GM12878 (cell line): ENCODE data around the gene NRXN3. TPM values are rescaled to one million over a fixed set of nuclear protein-coding genes. Genes with fewer than 3 reads are reported as not detected.

Experiments
- ATAC-seq: fragments of 200-7000 bp; cut with Tn5 transposase; 3 replicates; pipeline ENCODE4 v1.9.1; 2020; ENCODE audit warnings: mild to moderate bottlenecking, moderate library complexity
- BruUV-seq: library from RNA; stranded (reverse); fragments of 400-500 nt; replicated peaks from 2 replicates; lab custom pipeline; 2021; lab: Mats Ljungman, UMichigan
- CTCF ChIA-PET: fragments of 300-600 bp; sonication (Branson Sonifier 250); formaldehyde crosslinking; extraction: SDS; loops from one replicate; lab custom pipeline; 2021; ENCODE audit warnings: inconsistent platforms; lab: Yijun Ruan, JAX
- POLR2A ChIA-PET: fragments of 350-600 bp; formaldehyde crosslinking; extraction: SDS; loops from one replicate; lab custom pipeline; 2021; ENCODE audit warnings: inconsistent platforms; lab: Charles Lee
- RAD21 ChIA-PET: fragments of 300-600 bp; sonication (Branson Sonifier 250); formaldehyde crosslinking; loops from one replicate; lab custom pipeline; 2023; ENCODE audit warnings: antibody characterized with exemption; ENCODE audit not compliant: unreplicated experiment; lab: Charles Lee
- SMC1A ChIA-PET: fragments of 300-600 bp; sonication (Branson Sonifier 250); formaldehyde crosslinking; loops from one replicate; lab custom pipeline; 2023; ENCODE audit not compliant: unreplicated experiment, uncharacterized antibody; lab: Charles Lee
- DNase-seq: peaks from one replicate; pipeline ENCODE4 v3.0.0-alpha.2; 2011; ENCODE audit warnings: low read depth, low spot score
- FAIRE-seq: peaks from 3 replicates; lab custom pipeline; 2011; peaks lifted over from hg19 to GRCh38; lab: Jason Lieb, UNC
- H2AFZ ChIP-seq: 2 replicates; pipeline ENCODE4 v1.6.0; 2011; ENCODE audit warnings: low read depth, low read length, control low read depth; ENCODE audit not compliant: control insufficient read depth
- H3K27ac ChIP-seq: 2 replicates; pipeline ENCODE4 v1.5.1; 2011; ENCODE audit warnings: control low read depth; ENCODE audit not compliant: control insufficient read depth, insufficient read depth
- H3K27me3 ChIP-seq, 2 experiments: replicated peaks in 1 of 2; 2 replicates each; pipeline versions ENCODE4 v1.6.0 to v1.6.1; 2011; ENCODE audit warnings: low read length in 1 of 2; ENCODE audit not compliant: control insufficient read depth in 2 of 2, insufficient read depth in 2 of 2
- H3K36me3 ChIP-seq, 2 experiments: 2 replicates each; pipeline ENCODE4 v1.5.1; 2011; ENCODE audit warnings: low read length in 1 of 2; ENCODE audit not compliant: control insufficient read depth in 2 of 2, insufficient read depth in 2 of 2
- H3K4me1 ChIP-seq: 2 replicates; pipeline ENCODE4 v1.6.1; 2011; ENCODE audit warnings: mild to moderate bottlenecking, low read length, moderate library complexity, mixed read lengths; ENCODE audit not compliant: control insufficient read depth, insufficient read depth
- H3K4me2 ChIP-seq: 2 replicates; pipeline ENCODE4 v1.6.0; 2011; ENCODE audit warnings: control low read depth; ENCODE audit not compliant: control insufficient read depth, insufficient read depth
- H3K4me3 ChIP-seq: fragments of 200-600 bp; sonication (generic); 2 replicates; pipeline ENCODE4 v1.5.1; 2016
- H3K79me2 ChIP-seq: 2 replicates; pipeline ENCODE4 v1.6.0; 2011; ENCODE audit warnings: low read length; ENCODE audit not compliant: control insufficient read depth, insufficient read depth
- H3K9ac ChIP-seq: 2 replicates; pipeline ENCODE4 v1.8.0; 2011; ENCODE audit warnings: low read length, control low read depth, mixed read lengths; ENCODE audit not compliant: control insufficient read depth, insufficient read depth
- H3K9me3 ChIP-seq: replicated peaks from 3 replicates; pipeline ENCODE4 v1.5.1; 2011; ENCODE audit warnings: mild to moderate bottlenecking, low read length; ENCODE audit not compliant: control insufficient read depth, insufficient read depth
- H4K20me1 ChIP-seq: 2 replicates; pipeline ENCODE4 v1.6.0; 2011; ENCODE audit not compliant: control insufficient read depth, insufficient read depth
- CHD1 ChIP-seq: IDR thresholded peaks from 2 replicates; pipeline ENCODE4 v1.6.1; 2012; ENCODE audit warnings: low read depth, low read length, improper control_type of control experiment
- CHD2 ChIP-seq: IDR thresholded peaks from 2 replicates; pipeline ENCODE4 v1.6.1; 2011; ENCODE audit warnings: low read depth, low read length, improper control_type of control experiment, borderline replicate concordance
- CHD4 ChIP-seq: fragments of 200-600 bp; sonication (generic); IDR thresholded peaks from 2 replicates; pipeline ENCODE4 v1.6.1; 2016; ENCODE audit warnings: mild to moderate bottlenecking
- FOXK2 ChIP-seq: fragments of 450-650 bp; IDR thresholded peaks from 2 replicates; pipeline ENCODE4 v1.6.1; 2017; ENCODE audit warnings: mild to moderate bottlenecking, moderate library complexity
- NBN ChIP-seq: fragments of 450-650 bp; IDR thresholded peaks from 2 replicates; pipeline ENCODE4 v1.6.1; 2016
- RELA ChIP-seq: fragments of 450-650 bp; IDR thresholded peaks from 2 replicates; pipeline ENCODE4 v1.8.0; 2014; ENCODE audit warnings: borderline replicate concordance; ENCODE audit not compliant: partially characterized antibody
- RUNX3 ChIP-seq: IDR thresholded peaks from 2 replicates; pipeline ENCODE4 v1.6.1; 2012; ENCODE audit warnings: low read length, inconsistent platforms
- SMAD5 ChIP-seq: IDR thresholded peaks from 2 replicates; pipeline ENCODE4 v1.6.1; 2016; ENCODE audit warnings: antibody characterized with exemption, low read depth
- ZBED1 ChIP-seq: IDR thresholded peaks from 2 replicates; pipeline ENCODE4 v1.6.1; 2016; ENCODE audit warnings: borderline replicate concordance
- ZNF274 ChIP-seq: IDR thresholded peaks from one replicate; pipeline ENCODE4 v1.8.0; 2011; ENCODE audit not compliant: insufficient read length, insufficient read depth
- ZZZ3 ChIP-seq: IDR thresholded peaks from 2 replicates; pipeline ENCODE4 v1.6.1; 2011; ENCODE audit warnings: low read depth; ENCODE audit not compliant: control insufficient read depth, insufficient read length
- WGBS: methylation state at CpG from one replicate; pipeline ENCODE4 v1.1.6; 2016; ENCODE audit warnings: low lambda C conversion rate; ENCODE audit not compliant: insufficient replicate concordance, insufficient coverage; ENCODE audit errors: missing lambda C conversion rate; 5-methylcytosine and 5-hydroxymethylcytosine counted together
- in situ Hi-C: fragments of 300-500 bp; cut with MboI; formaldehyde crosslinking; loops from 9 replicates; pipeline ENCODE4 v1.14.3; 2018; ENCODE audit warnings: mixed read lengths
- intact Hi-C: fragments of 100-400 bp; cut with micrococcal nuclease; formaldehyde crosslinking; loops from one replicate; pipeline ENCODE4 v1.14.2; 2022; ENCODE audit not compliant: unreplicated experiment
- polyA plus RNA-seq, 11 experiments: library from polyadenylated mRNA; depleted of rRNA in 4 of 11; unstranded in 6 of 11; stranded (reverse) in 5 of 11; fragments of >200 nt; fragmentation: Nextera tagmentation in 4 of 11; fragmentation: Illumina TruSeq in 1 of 11; extraction: Ambion mirVana in 4 of 11; extraction: Trizol in 1 of 11; gene quantifications; 1 replicate in 1 of 11; 2 replicates in 10 of 11; pipeline versions ENCODE4 v1.2.1 to v1.2.3, GENCODE V29; 2011 to 2016; ENCODE audit warnings: inconsistent platforms in 2 of 11, missing spikeins in 2 of 11, low read depth in 1 of 11
- total RNA-seq, 4 experiments: library from RNA; depleted of rRNA in 3 of 4; stranded (reverse); fragments of >200 nt in 3 of 4; fragmentation: Illumina TruSeq in 1 of 4; extraction: Trizol in 1 of 4; gene quantifications; 2 replicates each; pipeline versions ENCODE4 v1.2.1 to v1.2.3, GENCODE V29; 2013 to 2021
- TF ChIP-seq, protein P1 (sequence below): fragments of 450-650 bp; IDR thresholded peaks from 2 replicates; pipeline ENCODE4 v1.6.1; 2017; ENCODE audit warnings: antibody characterized with exemption, mild to moderate bottlenecking, moderate library complexity
- TF ChIP-seq, protein P2 (sequence below): IDR thresholded peaks from 2 replicates; pipeline ENCODE4 v1.6.1; 2012; ENCODE audit warnings: mild to moderate bottlenecking, low read depth, low read length

The NRXN3 gene
- total and polyA plus RNA-seq, 10 of the 15 experiments (the other 5 are each of a cell fraction or from before 2014, with no cell fraction given): 0.52 to 3.3 (median 1.4) TPM

DNA sequence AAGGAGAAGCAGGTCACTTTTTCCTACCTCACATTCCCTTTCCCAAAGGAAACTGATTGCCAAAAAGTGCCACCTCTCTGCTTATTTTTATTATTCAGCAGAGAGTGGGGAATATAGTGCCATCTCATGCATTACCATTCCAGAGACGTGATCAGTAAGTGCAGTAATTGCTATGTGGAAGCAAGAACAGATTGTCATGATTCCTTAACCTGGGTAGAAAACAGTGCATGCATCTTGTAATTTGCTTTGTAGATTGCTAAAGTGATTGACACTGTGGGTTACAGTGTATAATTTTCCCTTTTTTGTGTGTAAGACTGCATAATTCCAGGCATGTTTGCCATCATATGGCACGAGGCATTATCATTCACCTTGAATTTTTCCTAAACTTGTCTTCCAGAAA, 1708.6 kb downstream of the NRXN3 start:
- H2AFZ ChIP-seq: no peak overlapping the region
- no peaks in the 10 kb centered on the region for H3K36me3 ChIP-seq
- WGBS: 0% methylated on average over 2 of the region's 2 CpGs
- H3K4me3 ChIP-seq: no peak overlapping the region
- TF ChIP-seq NBN (no peak), SMAD5 (no peak)
- no peaks in the 10 kb centered on the region for H3K27me3 ChIP-seq
- RAD21 ChIA-PET: no interaction called here
- FAIRE-seq: no peak
- H3K27ac ChIP-seq: no peak overlapping the region
- SMC1A ChIA-PET: interaction anchor here (0.9 kb wide), 1 partner anchor 132 kb away, joined by 3 read pairs; no protein-coding TSS in a partner anchor
- in situ Hi-C loops: no loop called here
- no peaks in the 10 kb centered on the region for H3K9me3 ChIP-seq
- H4K20me1 ChIP-seq: no peaks in the 10 kb centered on the region
- ATAC-seq: no peak
- no peaks in the 10 kb centered on the region for H3K4me1 ChIP-seq
- H3K9ac ChIP-seq: no peak overlapping the region
- DNase-seq: no peak
- H3K79me2 ChIP-seq: no peaks in the 10 kb centered on the region
- no peak overlapping the region for H3K4me2 ChIP-seq
- no TSS peak for BruUV-seq
- CTCF ChIA-PET: no interaction called here
- intact Hi-C loops: no loop called here
- POLR2A ChIA-PET: no interaction called here

DNA sequence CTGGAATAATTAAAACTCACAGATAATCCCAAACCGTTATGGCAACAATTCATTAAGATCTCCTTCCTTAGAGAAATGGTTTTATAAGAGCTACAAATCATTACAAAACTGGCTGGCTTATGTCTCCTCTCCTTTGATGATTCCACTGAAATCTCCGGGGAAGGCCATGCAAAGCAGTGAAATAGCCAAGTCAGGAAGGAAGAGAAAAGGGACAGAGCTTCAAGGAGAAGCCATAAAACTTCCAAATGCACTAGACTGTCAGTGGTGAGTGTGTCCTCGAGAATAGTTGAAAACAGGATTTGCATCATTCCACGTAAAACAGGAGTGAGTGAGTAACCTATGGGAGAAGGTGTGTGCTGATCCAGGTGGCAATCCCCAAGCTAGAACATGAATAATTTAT, 1711.1 kb downstream of the NRXN3 start:
- Histone ChIP-seq H3K4me1 (no peaks in the 10 kb centered on the region), H2AFZ (no peak overlapping the region)
- intact Hi-C loops: no loop called here
- TF ChIP-seq ZBED1: no peak
- TF ChIP-seq CHD1: no peak
- TF ChIP-seq FOXK2: no peak
- no peak for TF ChIP-seq ZZZ3
- TF ChIP-seq RELA: no peak
- no peak for TF ChIP-seq CHD4
- TF ChIP-seq, protein P1, sequence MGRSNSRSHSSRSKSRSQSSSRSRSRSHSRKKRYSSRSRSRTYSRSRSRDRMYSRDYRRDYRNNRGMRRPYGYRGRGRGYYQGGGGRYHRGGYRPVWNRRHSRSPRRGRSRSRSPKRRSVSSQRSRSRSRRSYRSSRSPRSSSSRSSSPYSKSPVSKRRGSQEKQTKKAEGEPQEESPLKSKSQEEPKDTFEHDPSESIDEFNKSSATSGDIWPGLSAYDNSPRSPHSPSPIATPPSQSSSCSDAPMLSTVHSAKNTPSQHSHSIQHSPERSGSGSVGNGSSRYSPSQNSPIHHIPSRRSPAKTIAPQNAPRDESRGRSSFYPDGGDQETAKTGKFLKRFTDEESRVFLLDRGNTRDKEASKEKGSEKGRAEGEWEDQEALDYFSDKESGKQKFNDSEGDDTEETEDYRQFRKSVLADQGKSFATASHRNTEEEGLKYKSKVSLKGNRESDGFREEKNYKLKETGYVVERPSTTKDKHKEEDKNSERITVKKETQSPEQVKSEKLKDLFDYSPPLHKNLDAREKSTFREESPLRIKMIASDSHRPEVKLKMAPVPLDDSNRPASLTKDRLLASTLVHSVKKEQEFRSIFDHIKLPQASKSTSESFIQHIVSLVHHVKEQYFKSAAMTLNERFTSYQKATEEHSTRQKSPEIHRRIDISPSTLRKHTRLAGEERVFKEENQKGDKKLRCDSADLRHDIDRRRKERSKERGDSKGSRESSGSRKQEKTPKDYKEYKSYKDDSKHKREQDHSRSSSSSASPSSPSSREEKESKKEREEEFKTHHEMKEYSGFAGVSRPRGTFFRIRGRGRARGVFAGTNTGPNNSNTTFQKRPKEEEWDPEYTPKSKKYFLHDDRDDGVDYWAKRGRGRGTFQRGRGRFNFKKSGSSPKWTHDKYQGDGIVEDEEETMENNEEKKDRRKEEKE: no peak
- TF ChIP-seq ZNF274: no peak
- no peak for TF ChIP-seq CHD2
- no peak for TF ChIP-seq RUNX3
- TF ChIP-seq, protein P2, sequence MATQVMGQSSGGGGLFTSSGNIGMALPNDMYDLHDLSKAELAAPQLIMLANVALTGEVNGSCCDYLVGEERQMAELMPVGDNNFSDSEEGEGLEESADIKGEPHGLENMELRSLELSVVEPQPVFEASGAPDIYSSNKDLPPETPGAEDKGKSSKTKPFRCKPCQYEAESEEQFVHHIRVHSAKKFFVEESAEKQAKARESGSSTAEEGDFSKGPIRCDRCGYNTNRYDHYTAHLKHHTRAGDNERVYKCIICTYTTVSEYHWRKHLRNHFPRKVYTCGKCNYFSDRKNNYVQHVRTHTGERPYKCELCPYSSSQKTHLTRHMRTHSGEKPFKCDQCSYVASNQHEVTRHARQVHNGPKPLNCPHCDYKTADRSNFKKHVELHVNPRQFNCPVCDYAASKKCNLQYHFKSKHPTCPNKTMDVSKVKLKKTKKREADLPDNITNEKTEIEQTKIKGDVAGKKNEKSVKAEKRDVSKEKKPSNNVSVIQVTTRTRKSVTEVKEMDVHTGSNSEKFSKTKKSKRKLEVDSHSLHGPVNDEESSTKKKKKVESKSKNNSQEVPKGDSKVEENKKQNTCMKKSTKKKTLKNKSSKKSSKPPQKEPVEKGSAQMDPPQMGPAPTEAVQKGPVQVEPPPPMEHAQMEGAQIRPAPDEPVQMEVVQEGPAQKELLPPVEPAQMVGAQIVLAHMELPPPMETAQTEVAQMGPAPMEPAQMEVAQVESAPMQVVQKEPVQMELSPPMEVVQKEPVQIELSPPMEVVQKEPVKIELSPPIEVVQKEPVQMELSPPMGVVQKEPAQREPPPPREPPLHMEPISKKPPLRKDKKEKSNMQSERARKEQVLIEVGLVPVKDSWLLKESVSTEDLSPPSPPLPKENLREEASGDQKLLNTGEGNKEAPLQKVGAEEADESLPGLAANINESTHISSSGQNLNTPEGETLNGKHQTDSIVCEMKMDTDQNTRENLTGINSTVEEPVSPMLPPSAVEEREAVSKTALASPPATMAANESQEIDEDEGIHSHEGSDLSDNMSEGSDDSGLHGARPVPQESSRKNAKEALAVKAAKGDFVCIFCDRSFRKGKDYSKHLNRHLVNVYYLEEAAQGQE: no peak
- TF ChIP-seq, all 136 proteins: peak for 0
- ChIA-PET RAD21 (no interaction called here), POLR2A (no interaction called here), SMC1A (no interaction called here), CTCF (no interaction called here)
- WGBS: 2% methylated on average over 4 of the region's 4 CpGs
- Histone ChIP-seq H3K27ac (no peak overlapping the region), H3K27me3 (no peaks in the 10 kb centered on the region), H4K20me1 (no peaks in the 10 kb centered on the region), H3K9me3 (no peaks in the 10 kb centered on the region), H3K36me3 (no peaks in the 10 kb centered on the region), H3K79me2 (no peaks in the 10 kb centered on the region), H3K4me2 (no peak overlapping the region), H3K9ac (no peak overlapping the region), H3K4me3 (no peak overlapping the region)
- FAIRE-seq: no peak
- ATAC-seq: no peak
- no peak for DNase-seq
- BruUV-seq: no TSS peak
- in situ Hi-C loops: no loop called here
